SK-N-SH (cell line): ENCODE measurements around the gene EDC4. TPM values are rescaled to one million over a fixed set of nuclear protein-coding genes. Genes with fewer than 3 reads are reported as not detected.

Source experiments
- CTCF ChIA-PET: fragments of 300-600, 350-600 bp; formaldehyde crosslinking; extraction: SDS; loops from one replicate; lab custom pipeline; 2021; lab: Yijun Ruan, JAX
- POLR2A ChIA-PET: fragments of 350-600 bp; sonication (Branson Sonifier 250); formaldehyde crosslinking; extraction: SDS; loops from one replicate; lab custom pipeline; 2020; ENCODE audit warnings: antibody characterized with exemption, inconsistent platforms; lab: Yijun Ruan, JAX
- DNase-seq: peaks from one replicate; pipeline ENCODE4 v3.0.0; 2012
- H2AFZ ChIP-seq: fragments of 200-600 bp; sonication (generic); 2 replicates; pipeline ENCODE4 v1.8.1; 2016; ENCODE audit warnings: antibody characterized with exemption, mild to moderate bottlenecking, low read depth
- H3F3A ChIP-seq: fragments of 200-600 bp; sonication (generic); replicated peaks from 2 replicates; pipeline ENCODE3; 2016; ENCODE audit warnings: antibody characterized with exemption, mild to moderate bottlenecking; ENCODE audit not compliant: insufficient read depth
- H3K27ac ChIP-seq, 2 experiments: fragments of 200-500 bp in 1 of 2; fragments of 200-600 bp in 1 of 2; sonication (Bioruptor generic) in 1 of 2; sonication (generic), shearing (Covaris generic) in 1 of 2; 2 replicates each; pipeline versions ENCODE4 v1.5.1 to v1.6.1; 2014 to 2016; ENCODE audit warnings: low read depth in 2 of 2, inconsistent platforms in 1 of 2, low read length in 1 of 2, mild to moderate bottlenecking in 1 of 2, mixed read lengths in 1 of 2
- H3K27me3 ChIP-seq: fragments of 200-600 bp; sonication (generic), shearing (Covaris generic); 2 replicates; pipeline ENCODE4 v1.6.1; 2016; ENCODE audit warnings: mixed run types; ENCODE audit not compliant: insufficient read depth
- H3K36me3 ChIP-seq, 2 experiments: fragments of 200-500 bp in 1 of 2; fragments of 200-600 bp in 1 of 2; sonication (Bioruptor generic) in 1 of 2; sonication (generic) in 1 of 2; replicated peaks in 1 of 2; 2 replicates each; pipeline versions ENCODE3 to v1.5.1; 2014 to 2016; ENCODE audit warnings: low read length in 1 of 2, mild to moderate bottlenecking in 1 of 2; ENCODE audit not compliant: insufficient read depth in 2 of 2, control insufficient read depth in 1 of 2
- H3K4me1 ChIP-seq, 2 experiments: fragments of 200-500 bp in 1 of 2; fragments of 200-600 bp in 1 of 2; sonication (Bioruptor generic) in 1 of 2; sonication (generic), shearing (Covaris generic) in 1 of 2; 2 replicates each; pipeline versions ENCODE4 v1.5.1 to v1.6.1; 2014 to 2016; ENCODE audit warnings: low read depth in 1 of 2, low read length in 1 of 2, mixed run types in 1 of 2; ENCODE audit not compliant: insufficient read depth in 2 of 2, control insufficient read depth in 1 of 2
- H3K4me2 ChIP-seq: fragments of 200-600 bp; sonication (generic), shearing (Covaris generic); 2 replicates; pipeline ENCODE4 v1.6.1; 2017; ENCODE audit warnings: mixed run types
- H3K4me3 ChIP-seq, 2 experiments: fragments of 200-500 bp in 1 of 2; fragments of 200-600 bp in 1 of 2; sonication (Bioruptor generic) in 1 of 2; sonication (generic), shearing (Covaris generic) in 1 of 2; 2 replicates each; pipeline versions ENCODE4 v1.5.1 to v1.8.1; 2014 to 2016; ENCODE audit warnings: low read depth in 2 of 2, inconsistent platforms in 1 of 2, low read length in 1 of 2, mild to moderate bottlenecking in 1 of 2, mixed read lengths in 1 of 2, moderate library complexity in 1 of 2
- H3K79me2 ChIP-seq: fragments of 200-600 bp; sonication (generic); 2 replicates; pipeline ENCODE4 v1.8.1; 2017; ENCODE audit warnings: mild to moderate bottlenecking; ENCODE audit not compliant: insufficient read depth
- H3K9ac ChIP-seq: fragments of 200-600 bp; sonication (generic); 2 replicates; pipeline ENCODE4 v1.6.1; 2017; ENCODE audit warnings: mixed run types
- H3K9me2 ChIP-seq: fragments of 200-600 bp; sonication (generic); 2 replicates; pipeline ENCODE4 v1.6.1; 2017; ENCODE audit warnings: mixed run types
- H3K9me3 ChIP-seq: fragments of 200-600 bp; sonication (generic); 2 replicates; pipeline ENCODE4 v1.6.1; 2017; ENCODE audit warnings: mixed run types, mild to moderate bottlenecking, moderate library complexity
- H4K20me1 ChIP-seq: fragments of 200-600 bp; sonication (generic); 2 replicates; pipeline ENCODE4 v1.6.1; 2017; ENCODE audit warnings: mild to moderate bottlenecking, mixed run types; ENCODE audit not compliant: insufficient read depth
- CHD2 ChIP-seq: fragments of 150-350 bp; IDR thresholded peaks from 2 replicates; pipeline ENCODE4 v1.6.1; 2018; ENCODE audit warnings: low read length; ENCODE audit not compliant: partially characterized antibody
- EP300 ChIP-seq, 2 experiments: IDR thresholded peaks; 2 replicates each; pipeline versions ENCODE4 v1.4.0 to v1.6.1; 2012; ENCODE audit warnings: borderline replicate concordance in 1 of 2, low read depth in 1 of 2, low read length in 1 of 2
- FOXJ3 ChIP-seq: sonication (generic); formaldehyde crosslinking; IDR thresholded peaks from 2 replicates; pipeline ENCODE4 v1.5.1; 2020; ENCODE audit warnings: mild to moderate bottlenecking, missing genetic modification reagents
- FOXM1 ChIP-seq: IDR thresholded peaks from 2 replicates; pipeline ENCODE4 v1.4.0; 2012; ENCODE audit warnings: low read depth, mild to moderate bottlenecking
- GABPA ChIP-seq: IDR thresholded peaks from 2 replicates; pipeline ENCODE4 v1.4.0; 2012; ENCODE audit warnings: low read depth, mild to moderate bottlenecking
- GATA2 ChIP-seq: sonication (generic); formaldehyde crosslinking; IDR thresholded peaks from 2 replicates; pipeline ENCODE4 v1.5.0; 2020; ENCODE audit warnings: mild to moderate bottlenecking, missing genetic modification reagents
- JUND ChIP-seq: IDR thresholded peaks from 2 replicates; pipeline ENCODE4 v1.4.0; 2012
- MEF2A ChIP-seq: IDR thresholded peaks from 2 replicates; pipeline ENCODE4 v1.4.0; 2012; ENCODE audit warnings: low read depth, borderline replicate concordance
- MXI1 ChIP-seq: IDR thresholded peaks from 2 replicates; pipeline ENCODE4 v1.6.1; 2012; ENCODE audit warnings: mild to moderate bottlenecking, low read depth, low read length, improper control_type of control experiment
- NFIC ChIP-seq: IDR thresholded peaks from 2 replicates; pipeline ENCODE4 v1.4.0; 2012; ENCODE audit warnings: borderline replicate concordance
- NRF1 ChIP-seq: IDR thresholded peaks from 2 replicates; pipeline ENCODE4 v1.6.1; 2012; ENCODE audit warnings: low read depth, mild to moderate bottlenecking, low read length
- SMC3 ChIP-seq: IDR thresholded peaks from 2 replicates; pipeline ENCODE4 v1.6.1; 2012; ENCODE audit warnings: low read depth, low read length, improper control_type of control experiment
- TAF1 ChIP-seq: IDR thresholded peaks from 2 replicates; pipeline ENCODE4 v1.6.1; 2012; ENCODE audit warnings: low read depth, mild to moderate bottlenecking, low read length, moderate library complexity, borderline replicate concordance
- TCF12 ChIP-seq: IDR thresholded peaks from 2 replicates; pipeline ENCODE4 v1.4.0; 2012
- TEAD4 ChIP-seq: IDR thresholded peaks from 2 replicates; pipeline ENCODE4 v1.4.0; 2012; ENCODE audit warnings: mild to moderate bottlenecking, borderline replicate concordance; ENCODE audit not compliant: insufficient read depth
- YY1 ChIP-seq: IDR thresholded peaks from 2 replicates; pipeline ENCODE4 v1.4.0; 2012; ENCODE audit warnings: low read depth, mild to moderate bottlenecking
- WGBS: methylation state at CpG from one replicate; pipeline ENCODE4 v1.1.6; 2017; ENCODE audit warnings: low lambda C conversion rate; 5-methylcytosine and 5-hydroxymethylcytosine counted together
- polyA plus RNA-seq, 3 experiments: library from polyadenylated mRNA; depleted of rRNA; stranded (reverse); fragments of >200 nt; gene quantifications; 2 replicates each; pipeline ENCODE4 v1.2.3, GENCODE V29; 2012
- TF ChIP-seq, protein P1 (sequence below): fragments of 150-350 bp; IDR thresholded peaks from 2 replicates; pipeline ENCODE4 v1.6.1; 2016; ENCODE audit warnings: mild to moderate bottlenecking, low read depth, low read length
- TF ChIP-seq, protein P2 (sequence below): IDR thresholded peaks from 2 replicates; pipeline ENCODE4 v1.4.0; 2012; ENCODE audit warnings: low read depth, borderline replicate concordance
- TF ChIP-seq, protein P3 (sequence below): IDR thresholded peaks from 2 replicates; pipeline ENCODE4; 2012
- TF ChIP-seq, protein P4 (sequence below): IDR thresholded peaks from 2 replicates; pipeline ENCODE4 v1.6.1; 2012; ENCODE audit warnings: mild to moderate bottlenecking, low read depth, low read length, moderate library complexity

The EDC4 gene
- polyA plus RNA-seq, 1 of the 3 experiments (the other 2 are of a cell fraction) = 38.0 TPM

DNA sequence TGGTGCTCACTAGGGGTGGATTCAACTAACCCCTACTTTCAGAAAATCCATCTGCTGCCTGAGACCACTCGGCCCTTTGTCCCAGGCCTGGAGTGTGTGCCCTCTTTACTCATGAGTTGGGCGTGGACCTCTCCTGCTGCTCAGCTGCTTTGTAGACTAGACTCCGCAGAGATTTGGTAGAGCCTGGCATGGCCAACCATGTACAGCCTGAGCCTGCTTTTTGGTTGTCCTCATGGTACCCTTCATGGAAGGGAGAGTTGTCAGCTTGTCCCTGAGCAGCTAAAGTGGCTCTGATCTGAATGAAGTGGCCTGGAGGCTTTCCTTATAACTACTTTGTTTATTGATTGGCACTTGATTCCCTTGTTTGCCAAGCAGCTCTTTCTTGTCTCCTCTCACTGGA, 1.5 kb downstream of the EDC4 start:
- Histone ChIP-seq H3K79me2 (peaks cover 46% of the 10 kb centered on the region), H3K4me3 (peak overlapping the region; percentile 94 to 96), H3K27ac (no peak overlapping the region), H3F3A (peaks cover 20% of the 10 kb centered on the region), H3K9me3 (no peaks in the 10 kb centered on the region), H3K9ac (peak overlapping the region; percentile 95), H4K20me1 (peaks cover 27% of the 10 kb centered on the region), H3K9me2 (no peaks in the 10 kb centered on the region), H3K36me3 (peaks cover 27 to 57% of the 10 kb centered on the region in 2 experiments), H3K27me3 (no peaks in the 10 kb centered on the region), H3K4me2 (peak overlapping the region; percentile 99), H3K4me1 (peaks cover 11 to 13% of the 10 kb centered on the region in 2 experiments; a peak in 1 of 4 replicates), H2AFZ (no peak overlapping the region)
- ChIA-PET POLR2A (no interaction called here), CTCF (interaction anchor here (1.2 to 22.4 kb wide), 5 partner anchors 10 to 353 kb away, joined by 4 to 564 read pairs (median 7); partner anchors contain the start of genes CTRL, LCAT, NRN1L and PSMB10)
- no peak for DNase-seq
- no CpG with 5 or more reads among the region's 3 CpGs for WGBS
- TF ChIP-seq TAF1 (no peak), GATA2 (CRISPR knock-in tag) (no peak), GABPA (no peak), JUND (no peak), MXI1 (no peak), CHD2 (no peak), TCF12 (no peak), NFIC (no peak), MEF2A (no peak), NRF1 (no peak), YY1 (no peak), SMC3 (no peak), FOXJ3 (CRISPR knock-in tag) (no peak), EP300 (IDR thresholded peaks at IDR 0.05; ENCODE audit: borderline replicate concordance in 1 of 2, low read depth in 1 of 2, low read length in 1 of 2) (no peak), TEAD4 (no peak), FOXM1 (no peak)
- TF ChIP-seq, protein P1, sequence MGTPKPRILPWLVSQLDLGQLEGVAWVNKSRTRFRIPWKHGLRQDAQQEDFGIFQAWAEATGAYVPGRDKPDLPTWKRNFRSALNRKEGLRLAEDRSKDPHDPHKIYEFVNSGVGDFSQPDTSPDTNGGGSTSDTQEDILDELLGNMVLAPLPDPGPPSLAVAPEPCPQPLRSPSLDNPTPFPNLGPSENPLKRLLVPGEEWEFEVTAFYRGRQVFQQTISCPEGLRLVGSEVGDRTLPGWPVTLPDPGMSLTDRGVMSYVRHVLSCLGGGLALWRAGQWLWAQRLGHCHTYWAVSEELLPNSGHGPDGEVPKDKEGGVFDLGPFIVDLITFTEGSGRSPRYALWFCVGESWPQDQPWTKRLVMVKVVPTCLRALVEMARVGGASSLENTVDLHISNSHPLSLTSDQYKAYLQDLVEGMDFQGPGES = no peak
- TF ChIP-seq, protein P2, sequence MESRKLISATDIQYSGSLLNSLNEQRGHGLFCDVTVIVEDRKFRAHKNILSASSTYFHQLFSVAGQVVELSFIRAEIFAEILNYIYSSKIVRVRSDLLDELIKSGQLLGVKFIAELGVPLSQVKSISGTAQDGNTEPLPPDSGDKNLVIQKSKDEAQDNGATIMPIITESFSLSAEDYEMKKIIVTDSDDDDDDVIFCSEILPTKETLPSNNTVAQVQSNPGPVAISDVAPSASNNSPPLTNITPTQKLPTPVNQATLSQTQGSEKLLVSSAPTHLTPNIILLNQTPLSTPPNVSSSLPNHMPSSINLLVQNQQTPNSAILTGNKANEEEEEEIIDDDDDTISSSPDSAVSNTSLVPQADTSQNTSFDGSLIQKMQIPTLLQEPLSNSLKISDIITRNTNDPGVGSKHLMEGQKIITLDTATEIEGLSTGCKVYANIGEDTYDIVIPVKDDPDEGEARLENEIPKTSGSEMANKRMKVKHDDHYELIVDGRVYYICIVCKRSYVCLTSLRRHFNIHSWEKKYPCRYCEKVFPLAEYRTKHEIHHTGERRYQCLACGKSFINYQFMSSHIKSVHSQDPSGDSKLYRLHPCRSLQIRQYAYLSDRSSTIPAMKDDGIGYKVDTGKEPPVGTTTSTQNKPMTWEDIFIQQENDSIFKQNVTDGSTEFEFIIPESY = no peak
- TF ChIP-seq, protein P3, sequence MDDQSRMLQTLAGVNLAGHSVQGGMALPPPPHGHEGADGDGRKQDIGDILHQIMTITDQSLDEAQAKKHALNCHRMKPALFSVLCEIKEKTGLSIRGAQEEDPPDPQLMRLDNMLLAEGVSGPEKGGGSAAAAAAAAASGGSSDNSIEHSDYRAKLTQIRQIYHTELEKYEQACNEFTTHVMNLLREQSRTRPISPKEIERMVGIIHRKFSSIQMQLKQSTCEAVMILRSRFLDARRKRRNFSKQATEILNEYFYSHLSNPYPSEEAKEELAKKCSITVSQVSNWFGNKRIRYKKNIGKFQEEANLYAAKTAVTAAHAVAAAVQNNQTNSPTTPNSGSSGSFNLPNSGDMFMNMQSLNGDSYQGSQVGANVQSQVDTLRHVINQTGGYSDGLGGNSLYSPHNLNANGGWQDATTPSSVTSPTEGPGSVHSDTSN = no peak
- TF ChIP-seq, protein P4, sequence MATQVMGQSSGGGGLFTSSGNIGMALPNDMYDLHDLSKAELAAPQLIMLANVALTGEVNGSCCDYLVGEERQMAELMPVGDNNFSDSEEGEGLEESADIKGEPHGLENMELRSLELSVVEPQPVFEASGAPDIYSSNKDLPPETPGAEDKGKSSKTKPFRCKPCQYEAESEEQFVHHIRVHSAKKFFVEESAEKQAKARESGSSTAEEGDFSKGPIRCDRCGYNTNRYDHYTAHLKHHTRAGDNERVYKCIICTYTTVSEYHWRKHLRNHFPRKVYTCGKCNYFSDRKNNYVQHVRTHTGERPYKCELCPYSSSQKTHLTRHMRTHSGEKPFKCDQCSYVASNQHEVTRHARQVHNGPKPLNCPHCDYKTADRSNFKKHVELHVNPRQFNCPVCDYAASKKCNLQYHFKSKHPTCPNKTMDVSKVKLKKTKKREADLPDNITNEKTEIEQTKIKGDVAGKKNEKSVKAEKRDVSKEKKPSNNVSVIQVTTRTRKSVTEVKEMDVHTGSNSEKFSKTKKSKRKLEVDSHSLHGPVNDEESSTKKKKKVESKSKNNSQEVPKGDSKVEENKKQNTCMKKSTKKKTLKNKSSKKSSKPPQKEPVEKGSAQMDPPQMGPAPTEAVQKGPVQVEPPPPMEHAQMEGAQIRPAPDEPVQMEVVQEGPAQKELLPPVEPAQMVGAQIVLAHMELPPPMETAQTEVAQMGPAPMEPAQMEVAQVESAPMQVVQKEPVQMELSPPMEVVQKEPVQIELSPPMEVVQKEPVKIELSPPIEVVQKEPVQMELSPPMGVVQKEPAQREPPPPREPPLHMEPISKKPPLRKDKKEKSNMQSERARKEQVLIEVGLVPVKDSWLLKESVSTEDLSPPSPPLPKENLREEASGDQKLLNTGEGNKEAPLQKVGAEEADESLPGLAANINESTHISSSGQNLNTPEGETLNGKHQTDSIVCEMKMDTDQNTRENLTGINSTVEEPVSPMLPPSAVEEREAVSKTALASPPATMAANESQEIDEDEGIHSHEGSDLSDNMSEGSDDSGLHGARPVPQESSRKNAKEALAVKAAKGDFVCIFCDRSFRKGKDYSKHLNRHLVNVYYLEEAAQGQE = no peak
